ENCODE measurements around the gene TMEM132C. TPM values are rescaled to one million over a fixed set of nuclear protein-coding genes. Genes with fewer than 3 reads are reported as not detected.

TMEM132C gene
- total RNA-seq, 6 experiments from 2014 or later: 0.04 to 0.19 (median 0.06) TPM; not detected in 3

- ATAC-seq: no peak
- Histone ChIP-seq H3K27me3 (no peaks in the 10 kb centered on the region), H3K4me1 (no peaks in the 10 kb centered on the region), H3K4me3 (no peak overlapping the region), H3K36me3 (no peaks in the 10 kb centered on the region), H3K27ac (no peak overlapping the region), H3K9me3 (no peaks in the 10 kb centered on the region)
- TF ChIP-seq, protein P1, sequence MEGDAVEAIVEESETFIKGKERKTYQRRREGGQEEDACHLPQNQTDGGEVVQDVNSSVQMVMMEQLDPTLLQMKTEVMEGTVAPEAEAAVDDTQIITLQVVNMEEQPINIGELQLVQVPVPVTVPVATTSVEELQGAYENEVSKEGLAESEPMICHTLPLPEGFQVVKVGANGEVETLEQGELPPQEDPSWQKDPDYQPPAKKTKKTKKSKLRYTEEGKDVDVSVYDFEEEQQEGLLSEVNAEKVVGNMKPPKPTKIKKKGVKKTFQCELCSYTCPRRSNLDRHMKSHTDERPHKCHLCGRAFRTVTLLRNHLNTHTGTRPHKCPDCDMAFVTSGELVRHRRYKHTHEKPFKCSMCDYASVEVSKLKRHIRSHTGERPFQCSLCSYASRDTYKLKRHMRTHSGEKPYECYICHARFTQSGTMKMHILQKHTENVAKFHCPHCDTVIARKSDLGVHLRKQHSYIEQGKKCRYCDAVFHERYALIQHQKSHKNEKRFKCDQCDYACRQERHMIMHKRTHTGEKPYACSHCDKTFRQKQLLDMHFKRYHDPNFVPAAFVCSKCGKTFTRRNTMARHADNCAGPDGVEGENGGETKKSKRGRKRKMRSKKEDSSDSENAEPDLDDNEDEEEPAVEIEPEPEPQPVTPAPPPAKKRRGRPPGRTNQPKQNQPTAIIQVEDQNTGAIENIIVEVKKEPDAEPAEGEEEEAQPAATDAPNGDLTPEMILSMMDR (IDR thresholded peaks at IDR 0.05): no peak
- no peak for TF ChIP-seq POLR2A (IDR thresholded peaks at IDR 0.05)
- WGBS (ENCODE audit: insufficient coverage, low coverage, low lambda C conversion rate, missing lambda C conversion rate): 29% methylated on average over 2 of the region's 2 CpGs
- no peak for DNase-seq
- intact Hi-C loops (cut with DNase I): no loop called here
Observed at GRCh38 chr12:128420163-128420562, 153.2 kb downstream of the TMEM132C start.

DNA sequence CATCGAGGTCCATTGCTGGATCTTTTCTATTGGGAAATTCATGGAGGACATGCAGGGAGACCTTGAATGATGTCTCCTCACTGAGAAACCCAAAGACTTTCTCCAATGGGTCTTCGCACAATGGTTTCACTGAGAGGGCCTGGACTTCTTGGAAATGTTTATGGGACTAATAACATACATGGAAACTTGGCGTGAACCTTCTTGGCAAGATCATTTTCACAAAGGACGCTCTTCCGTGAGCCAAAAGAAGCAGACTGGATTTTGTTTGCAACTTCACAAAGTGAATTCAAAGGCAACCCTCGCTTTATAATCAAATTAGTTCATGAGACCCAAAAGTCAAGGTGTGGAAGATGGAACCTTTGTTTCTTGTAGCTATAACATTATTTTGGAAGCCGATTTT, 154.4 kb downstream of the TMEM132C start:
- no peak for DNase-seq

GRCh38 chr12:128423205-128423604, 156.2 kb downstream of the TMEM132C start:
- DNase-seq (no peak), ATAC-seq (no peak)
- no peak overlapping the region for H3K4me3 ChIP-seq
- no peaks in the 10 kb centered on the region for H3K9me3 ChIP-seq
- H3K36me3 ChIP-seq: no peaks in the 10 kb centered on the region
- WGBS (ENCODE audit: insufficient coverage, low coverage, low lambda C conversion rate, missing lambda C conversion rate): 43% methylated on average over 2 of the region's 2 CpGs
- no peaks in the 10 kb centered on the region for H3K27me3 ChIP-seq
- H3K27ac ChIP-seq: no peak overlapping the region
- TF ChIP-seq POLR2A (IDR thresholded peaks at IDR 0.05): no peak
- TF ChIP-seq, protein P1 (IDR thresholded peaks at IDR 0.05): no peak
- intact Hi-C loops (cut with DNase I): no loop called here
- H3K4me1 ChIP-seq: no peaks in the 10 kb centered on the region

More for the DNA sequence above, 154.4 kb downstream of the TMEM132C start:
- H3K36me3 ChIP-seq: no peaks in the 10 kb centered on the region
- no peak overlapping the region for H3K4me3 ChIP-seq
- no peaks in the 10 kb centered on the region for H3K4me1 ChIP-seq
- ATAC-seq: no peak
- TF ChIP-seq, protein P1 (IDR thresholded peaks at IDR 0.05): no peak
- TF ChIP-seq POLR2A (IDR thresholded peaks at IDR 0.05): no peak
- H3K27me3 ChIP-seq: no peaks in the 10 kb centered on the region
- no peaks in the 10 kb centered on the region for H3K9me3 ChIP-seq
- no peak overlapping the region for H3K27ac ChIP-seq
- intact Hi-C loops (cut with DNase I): no loop called here
- whole genome bisulfite sequencing (ENCODE audit: insufficient coverage, low coverage, low lambda C conversion rate, missing lambda C conversion rate): 48% methylated on average over 7 of the region's 7 CpGs

GRCh38 chr12:128424931-128425431, 158.0 kb downstream of the TMEM132C start:
- Histone ChIP-seq H3K27ac (no peak overlapping the region), H3K36me3 (no peaks in the 10 kb centered on the region), H3K4me3 (no peak overlapping the region), H3K4me1 (no peaks in the 10 kb centered on the region), H3K9me3 (no peaks in the 10 kb centered on the region), H3K27me3 (no peaks in the 10 kb centered on the region)
- no peak for DNase-seq
- intact Hi-C loops (cut with DNase I): no loop called here
- ATAC-seq: no peak
- WGBS (ENCODE audit: insufficient coverage, low coverage, low lambda C conversion rate, missing lambda C conversion rate): 65% methylated on average over 5 of the region's 7 CpGs
- TF ChIP-seq, protein P1 (IDR thresholded peaks at IDR 0.05): no peak
- no peak for TF ChIP-seq POLR2A (IDR thresholded peaks at IDR 0.05)

All from right lobe of liver (tissue), 6 donors.